CD4-positive, alpha-beta memory T cell (primary cell): ENCODE data around the gene FAM193A. TPM values are rescaled to one million over a fixed set of nuclear protein-coding genes. Genes with fewer than 3 reads are reported as not detected.
A peak's percentile ranks its signal among the peaks of the same experiment; 100 is the strongest.
"Not testable (repeated sequence)": the region's sequence is repeated elsewhere in the genome, so short reads cannot be mapped to it uniquely, and the experiment has no call there.

Experiments used
- CTCF ChIA-PET: fragments of 350-600 bp; sonication (Branson Sonifier 250); formaldehyde crosslinking; loops from one replicate; lab custom pipeline; 2021; ENCODE audit warnings: inconsistent platforms; ENCODE audit not compliant: partially characterized antibody; lab: Charles Lee
- POLR2A ChIA-PET: fragments of 350-600 bp; sonication (Branson Sonifier 250); formaldehyde crosslinking; loops from one replicate; lab custom pipeline; 2021; ENCODE audit not compliant: partially characterized antibody; lab: Charles Lee
- DNase-seq, 5 donors: peaks; one replicate each; pipeline versions ENCODE4 v3.0.0 to v3.0.0-alpha.2; 2020 to 2022; ENCODE audit warnings: mixed read lengths in 1 of 5
- H3K27ac ChIP-seq: one replicate; pipeline ENCODE4 v1.7.0; 2013; ENCODE audit warnings: low read depth, low read length
- H3K27me3 ChIP-seq: 2 replicates; pipeline ENCODE4 v1.7.0; 2013; ENCODE audit warnings: mild to moderate bottlenecking, low read length, moderate library complexity; ENCODE audit not compliant: insufficient read depth
- H3K36me3 ChIP-seq: 2 replicates; pipeline ENCODE4 v1.7.0; 2013; ENCODE audit warnings: mild to moderate bottlenecking, low read length, moderate library complexity; ENCODE audit not compliant: insufficient read depth
- H3K4me1 ChIP-seq: 2 replicates; pipeline ENCODE4 v1.7.0; 2013; ENCODE audit warnings: mild to moderate bottlenecking, low read length, moderate library complexity; ENCODE audit not compliant: insufficient read depth
- H3K4me3 ChIP-seq, 2 donors: one replicate each; pipeline ENCODE4 v1.7.0; 2013; ENCODE audit warnings: low read length in 2 of 2, mild to moderate bottlenecking in 1 of 2
- H3K9me3 ChIP-seq, 2 donors: one replicate each; pipeline ENCODE4 v1.7.0; 2013; ENCODE audit warnings: low read length in 2 of 2, control low read depth in 1 of 2; ENCODE audit not compliant: control insufficient read depth in 1 of 2
- H3K27ac Mint-ChIP-seq, 7 donors: one replicate each; pipeline ENCODE4 v1.8.0; 2020 to 2021; ENCODE audit warnings: mixed read lengths in 7 of 7, mild to moderate bottlenecking in 6 of 7, inconsistent platforms in 3 of 7, moderate library complexity in 3 of 7
- H3K27me3 Mint-ChIP-seq, 2 donors: one replicate each; pipeline ENCODE4 v1.8.0; 2020 to 2021; ENCODE audit warnings: mixed read lengths in 2 of 2
- H3K36me3 Mint-ChIP-seq, 2 donors: one replicate each; pipeline ENCODE4 v1.8.0; 2020 to 2021; ENCODE audit warnings: mixed read lengths in 2 of 2, inconsistent platforms in 1 of 2, mild to moderate bottlenecking in 1 of 2
- H3K4me1 Mint-ChIP-seq, 4 donors: one replicate each; pipeline ENCODE4 v1.8.0; 2020 to 2021; ENCODE audit warnings: mixed read lengths in 4 of 4, mild to moderate bottlenecking in 1 of 4
- H3K4me3 Mint-ChIP-seq, 8 donors: one replicate each; pipeline ENCODE4 v1.8.0; 2020 to 2021; ENCODE audit warnings: mixed read lengths in 8 of 8, mild to moderate bottlenecking in 7 of 8, moderate library complexity in 6 of 8, inconsistent platforms in 3 of 8
- H3K9me3 Mint-ChIP-seq, 8 donors: one replicate each; pipeline ENCODE4 v1.8.0; 2020 to 2021; ENCODE audit warnings: mixed read lengths in 8 of 8, mild to moderate bottlenecking in 5 of 8, inconsistent platforms in 3 of 8, moderate library complexity in 1 of 8
- intact Hi-C: fragments of 100-400 bp; cut with micrococcal nuclease; formaldehyde crosslinking; loops from one replicate; pipeline ENCODE4 v1.15.1; 2023
- polyA plus RNA-seq, 2 donors: library from polyadenylated mRNA; unstranded; fragments of 300-500 nt; fragmentation: Illumina TruSeq; gene quantifications; one replicate each; pipeline ENCODE4 v1.2.3, GENCODE V29; 2021
- total RNA-seq, 2 experiments: library from RNA; stranded (reverse); gene quantifications; one replicate each; pipeline ENCODE4 v1.2.3, GENCODE V29; 2021

FAM193A gene
- total and polyA plus RNA-seq, 4 experiments from 2014 or later, result 0.16 to 47.8 (median 26.1) TPM

GRCh38 chr4:2768124-2768523 is 231.7 kb downstream of the FAM193A start:
- ChIA-PET POLR2A (no interaction called here), CTCF (interaction anchor here (1.4 kb wide), 1 partner anchor 186 kb away, joined by 7 read pairs; no protein-coding TSS in a partner anchor)
- H3K27ac Mint-ChIP-seq, result no peak overlapping the region
- no peaks in the 10 kb centered on the region for H3K9me3 ChIP-seq
- peaks cover 8 to 20% (median 10%) of the 10 kb centered on the region in 4 donors for H3K4me1 Mint-ChIP-seq
- no peaks in the 10 kb centered on the region for H3K36me3 Mint-ChIP-seq
- H3K9me3 Mint-ChIP-seq, result no peaks in the 10 kb centered on the region
- H3K27me3 Mint-ChIP-seq, result no peaks in the 10 kb centered on the region
- H3K27me3 ChIP-seq, result no peaks in the 10 kb centered on the region
- H3K27ac ChIP-seq, result no peak overlapping the region
- no peak overlapping the region for H3K4me3 ChIP-seq
- intact Hi-C loops, result loop anchor here (10.0 kb wide), 1 partner anchor 47 kb away; no protein-coding TSS in a partner anchor
- no peak for DNase-seq
- H3K4me3 Mint-ChIP-seq, result no peak overlapping the region
- no peaks in the 10 kb centered on the region for H3K36me3 ChIP-seq
- peaks cover 23% of the 10 kb centered on the region for H3K4me1 ChIP-seq

- Mint-ChIP-seq H3K27me3 (no peaks in the 10 kb centered on the region), H3K27ac (no peak overlapping the region), H3K9me3 (no peaks in the 10 kb centered on the region), H3K4me3 (no peak overlapping the region), H3K4me1 (peaks cover 8 to 20% (median 10%) of the 10 kb centered on the region in 4 donors), H3K36me3 (no peaks in the 10 kb centered on the region)
- Histone ChIP-seq H3K4me3 (no peak overlapping the region), H3K9me3 (no peaks in the 10 kb centered on the region), H3K4me1 (peaks cover 19% of the 10 kb centered on the region), H3K27ac (no peak overlapping the region), H3K27me3 (no peaks in the 10 kb centered on the region), H3K36me3 (no peaks in the 10 kb centered on the region)
- no peak for DNase-seq
- ChIA-PET POLR2A (no interaction called here), CTCF (interaction anchor here (0.7 kb wide), 1 partner anchor 12 kb away, joined by 3 read pairs; no protein-coding TSS in a partner anchor)
- intact Hi-C loops, result loop anchor here (10.0 kb wide), 1 partner anchor 46 kb away; no protein-coding TSS in a partner anchor
Measured at GRCh38 chr4:2768921-2769336, 232.5 kb downstream of the FAM193A start.

- ChIA-PET POLR2A (no interaction called here), CTCF (no interaction called here)
- H3K27ac ChIP-seq, result no peak overlapping the region
- H3K4me1 ChIP-seq, result peaks cover 12% of the 10 kb centered on the region
- Mint-ChIP-seq H3K27ac (peak overlapping the region in 4 of 7 donors; percentile 44 to 89 (median 66)), H3K4me1 (peaks cover 8 to 13% (median 9%) of the 10 kb centered on the region in 4 donors), H3K9me3 (no peaks in the 10 kb centered on the region), H3K36me3 (no peaks in the 10 kb centered on the region), H3K4me3 (no peak overlapping the region), H3K27me3 (no peaks in the 10 kb centered on the region)
- no peak overlapping the region for H3K4me3 ChIP-seq
- intact Hi-C loops, result no loop called here
- H3K27me3 ChIP-seq, result no peaks in the 10 kb centered on the region
- no peak for DNase-seq
- H3K36me3 ChIP-seq, result no peaks in the 10 kb centered on the region
- H3K9me3 ChIP-seq, result no peaks in the 10 kb centered on the region
Measured at GRCh38 chr4:2771264-2771663, 234.8 kb downstream of the FAM193A start.

GRCh38 chr4:2780643-2781042 is 244.2 kb downstream of the FAM193A start:
- H3K4me1 Mint-ChIP-seq, DNase-seq, H3K9me3 ChIP-seq, H3K4me1 ChIP-seq, intact Hi-C loops, H3K4me3 Mint-ChIP-seq, H3K36me3 ChIP-seq, H3K27me3 ChIP-seq, H3K36me3 Mint-ChIP-seq, H3K27ac Mint-ChIP-seq, H3K27me3 Mint-ChIP-seq, H3K4me3 ChIP-seq, CTCF ChIA-PET, H3K27ac ChIP-seq: not testable (repeated sequence)
- peaks cover 0 to 18% (median 9%) of the 10 kb centered on the region in 8 donors for H3K9me3 Mint-ChIP-seq
- POLR2A ChIA-PET, result interaction anchor here (0.6 to 1.5 kb wide), 2 partner anchors 18 to 38 kb away, joined by 3 read pairs; no protein-coding TSS in a partner anchor

GRCh38 chr4:2781911-2782310 is 245.5 kb downstream of the FAM193A start:
- CTCF ChIA-PET, result interaction anchor here (0.8 to 1.4 kb wide), 3 partner anchors 19 to 163 kb away, joined by 3 read pairs; no protein-coding TSS in a partner anchor
- H3K27ac Mint-ChIP-seq, result no peak overlapping the region
- no peaks in the 10 kb centered on the region for H3K36me3 Mint-ChIP-seq
- POLR2A ChIA-PET, result interaction anchor here (1.5 kb wide), 1 partner anchor 36 kb away, joined by 3 read pairs; no protein-coding TSS in a partner anchor
- H3K27me3 ChIP-seq, result no peaks in the 10 kb centered on the region
- peaks cover 0 to 18% (median 9%) of the 10 kb centered on the region in 8 donors for H3K9me3 Mint-ChIP-seq
- peaks cover 16% of the 10 kb centered on the region for H3K4me1 ChIP-seq
- H3K27ac ChIP-seq, result no peak overlapping the region
- intact Hi-C loops, result no loop called here
- no peak overlapping the region for H3K4me3 Mint-ChIP-seq
- H3K9me3 ChIP-seq, result no peaks in the 10 kb centered on the region
- H3K4me1 Mint-ChIP-seq, result peaks cover 8 to 15% (median 12%) of the 10 kb centered on the region in 4 donors
- no peaks in the 10 kb centered on the region for H3K36me3 ChIP-seq
- H3K4me3 ChIP-seq, result no peak overlapping the region
- no peak for DNase-seq
- H3K27me3 Mint-ChIP-seq, result no peaks in the 10 kb centered on the region

Other genes starting within 250 kb of the FAM193A start
- 10 to 100 TPM; 31.4 to 31.8 TPM for gene ZFYVE28, start 118.0 kb upstream of the FAM193A start, total RNA-seq
- 10 to 100 TPM; 13.1 to 16.2 TPM for gene ZFYVE28, start 118.0 kb upstream of the FAM193A start, polyA plus RNA-seq
- gene CFAP99, start 117.7 kb upstream of the FAM193A start, total RNA-seq, result under 1 TPM; 0.12 to 0.19 TPM
- gene CFAP99, start 117.7 kb upstream of the FAM193A start, polyA plus RNA-seq, result not detected
- 100 to 1,000 TPM in 1 of 2 experiments, 10 to 100 TPM in 1; 94.0 to 104 TPM for gene RNF4, start 67.5 kb upstream of the FAM193A start, total RNA-seq
- 100 to 1,000 TPM in 1 of 2 donors, 10 to 100 TPM in 1; 68.0 to 105 TPM for gene RNF4, start 67.5 kb upstream of the FAM193A start, polyA plus RNA-seq
- gene TNIP2, start 219.7 kb downstream of the FAM193A start, total RNA-seq, result 10 to 100 TPM; 50.0 to 50.5 TPM
- 10 to 100 TPM; 45.8 to 48.5 TPM for gene TNIP2, start 219.7 kb downstream of the FAM193A start, polyA plus RNA-seq